Mammary epithelial cell (primary cell): Measurements from ENCODE around the gene SH3TC2.

ENCODE experiments used
- CTCF ChIP-seq, 2 donors: IDR thresholded peaks in 1 of 2; conservative IDR thresholded peaks in 1 of 2; 2 replicates each; pipeline ENCODE4 v1.5.1; 2011 to 2012; ENCODE audit warnings: inconsistent platforms in 2 of 2, low read length in 2 of 2, mild to moderate bottlenecking in 2 of 2, control low read depth in 1 of 2, low read depth in 1 of 2; ENCODE audit not compliant: insufficient read depth in 1 of 2; ENCODE audit errors: extremely low read depth in 1 of 2
- EZH2 ChIP-seq: IDR thresholded peaks from 2 replicates; pipeline ENCODE4 v1.6.1; 2012; ENCODE audit warnings: low read length, inconsistent platforms, borderline replicate concordance

GRCh38 chr5:149053072-149053695, 9.7 kb downstream of the SH3TC2 start:
- TF ChIP-seq CTCF (conservative IDR thresholded peaks at IDR 0.05 in 1 of 2, IDR thresholded peaks at IDR 0.05 in 1 of 2; ENCODE audit: extremely low read depth in 1 of 2, insufficient read depth in 1 of 2, low read depth in 1 of 2, low read length in 2 of 2) (no peak), EZH2 (no peak)
